Left ventricle myocardium superior (tissue), 1 donor: ENCODE results near the gene TEX44. TPM values are rescaled to one million over a fixed set of nuclear protein-coding genes. Genes with fewer than 3 reads are reported as not detected.

Source experiments
- ATAC-seq: fragments of 200-7000 bp; cut with Tn5 transposase; one replicate; pipeline ENCODE4 v1.9.1; 2020; ENCODE audit warnings: mild to moderate bottlenecking, moderate library complexity
- DNase-seq: peaks from one replicate; pipeline ENCODE4 v3.0.0-alpha.2; 2020
- intact Hi-C: fragments of 100-400 bp; cut with micrococcal nuclease; formaldehyde crosslinking; loops from one replicate; pipeline ENCODE4 v1.11.0; 2022
- total RNA-seq: library from RNA; stranded (reverse); fragmentation: NEBNext Ultra II Directional; extraction: Animal tissue kit (Norgen Biotek cat#: 25700); gene quantifications from one replicate; pipeline ENCODE4 v1.2.1, GENCODE V29; 2021
- donor health status: DM: no; HTN: yes; CAD: no; lungs with severe emphysema.

The TEX44 gene
- total RNA-seq, 1 donor from 2014 or later = not detected

DNA sequence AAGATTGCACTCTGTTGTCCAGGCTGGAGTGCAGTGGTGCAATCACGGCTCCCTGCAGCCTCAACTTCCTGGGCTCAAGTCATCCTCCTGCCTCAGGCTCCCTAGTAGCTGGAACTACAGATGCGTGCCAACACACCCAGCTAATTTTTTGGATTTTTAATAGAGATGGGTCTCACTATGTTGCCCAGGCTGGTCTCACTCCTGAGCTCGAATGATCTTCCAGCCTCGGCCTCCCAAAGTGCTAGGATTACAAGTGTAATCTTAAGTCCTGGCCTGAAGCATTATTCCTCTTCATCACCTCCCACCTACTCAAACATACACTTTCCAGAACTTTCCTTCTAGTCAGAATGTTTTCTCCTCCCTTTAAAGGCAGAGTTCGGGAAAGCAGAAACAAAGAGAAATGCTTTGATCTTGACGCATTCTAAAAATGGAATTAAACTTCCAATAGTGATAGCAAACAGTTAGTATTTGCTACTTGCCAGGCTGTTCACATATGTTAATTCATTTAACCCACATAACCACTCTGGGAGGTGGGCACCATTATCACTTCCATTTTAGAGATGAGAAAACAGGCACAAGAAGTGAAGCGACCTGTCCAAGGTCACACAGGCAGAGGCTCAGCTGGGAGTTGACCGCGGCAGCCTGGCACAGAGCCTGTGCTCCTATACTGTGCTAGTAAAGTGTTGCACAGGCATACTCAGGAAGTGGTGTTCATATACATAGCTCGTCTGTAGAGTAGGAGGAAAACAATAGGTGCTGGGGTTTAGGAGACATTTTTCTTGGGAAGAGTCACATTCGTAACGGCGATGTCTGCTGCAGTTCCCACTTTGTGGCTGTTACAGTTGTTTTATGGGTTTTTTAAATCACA lies 24.6 kb downstream of the TEX44 start:
- intact Hi-C loops = no loop called here
- peak; percentile 28 for DNase-seq
- ATAC-seq = no peak

DNA sequence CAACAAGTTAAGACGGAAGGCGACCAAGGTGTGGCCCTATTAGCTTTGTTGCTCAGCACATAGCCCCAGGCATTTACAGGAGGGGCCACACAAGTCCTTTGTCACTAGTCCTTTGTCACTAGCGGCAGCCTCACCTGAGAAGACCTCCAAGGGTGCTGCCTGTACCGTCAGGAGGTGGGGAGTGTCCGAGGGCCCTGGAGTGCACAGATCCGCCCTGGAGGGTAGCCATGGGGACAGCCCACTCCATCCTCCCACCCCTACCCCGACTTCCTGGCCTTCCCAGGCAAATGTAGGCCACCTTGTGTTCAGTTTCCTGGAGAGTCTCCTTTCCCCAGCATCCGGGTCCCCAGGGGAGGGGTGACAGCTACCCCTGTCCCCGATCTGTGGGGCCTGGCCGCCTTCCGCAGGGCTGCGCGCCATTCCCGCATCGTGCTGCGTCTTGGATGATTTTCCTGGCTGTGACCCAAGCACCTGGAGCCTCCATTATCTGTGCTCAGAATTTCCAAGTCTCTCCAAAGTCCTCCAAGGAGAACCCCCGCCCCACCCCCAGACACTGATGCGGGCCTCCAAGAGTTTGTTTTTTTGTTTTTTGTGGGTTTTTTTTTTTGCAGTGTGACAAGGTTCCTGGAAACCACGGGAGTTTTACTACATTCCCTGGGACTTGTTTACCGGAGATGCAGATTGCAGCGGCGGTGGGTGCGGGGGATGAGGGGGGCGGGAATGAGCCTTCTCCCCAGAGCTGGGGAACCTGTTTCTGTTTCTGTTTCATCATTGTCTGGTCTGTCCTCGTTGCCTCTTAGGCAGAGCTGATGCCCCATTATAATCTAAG lies 28.6 kb downstream of the TEX44 start:
- ATAC-seq = peak; percentile 63
- DNase-seq = peak; percentile 62
- intact Hi-C loops = no loop called here

DNA sequence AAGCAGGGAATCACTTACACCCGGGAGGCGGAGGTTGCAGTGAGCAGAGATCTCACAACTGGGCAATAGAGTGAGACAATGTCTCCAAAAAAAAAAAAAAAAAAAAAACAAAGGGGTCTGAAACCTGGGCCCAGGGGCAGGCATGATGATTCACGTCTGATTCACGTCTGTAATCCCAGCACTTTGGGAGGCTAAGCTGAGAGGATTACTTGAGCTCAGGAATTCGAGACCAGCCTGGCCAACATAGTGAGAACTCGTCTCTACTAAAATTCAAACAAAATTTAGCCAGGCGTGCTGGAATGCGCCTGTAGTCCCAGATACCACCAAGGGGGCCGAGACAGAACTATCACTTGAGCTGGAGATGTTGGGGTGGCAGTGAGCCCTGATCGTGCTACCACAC lies 30.3 kb downstream of the TEX44 start:
- ATAC-seq (no peak), DNase-seq (no peak)
- intact Hi-C loops = no loop called here

DNA sequence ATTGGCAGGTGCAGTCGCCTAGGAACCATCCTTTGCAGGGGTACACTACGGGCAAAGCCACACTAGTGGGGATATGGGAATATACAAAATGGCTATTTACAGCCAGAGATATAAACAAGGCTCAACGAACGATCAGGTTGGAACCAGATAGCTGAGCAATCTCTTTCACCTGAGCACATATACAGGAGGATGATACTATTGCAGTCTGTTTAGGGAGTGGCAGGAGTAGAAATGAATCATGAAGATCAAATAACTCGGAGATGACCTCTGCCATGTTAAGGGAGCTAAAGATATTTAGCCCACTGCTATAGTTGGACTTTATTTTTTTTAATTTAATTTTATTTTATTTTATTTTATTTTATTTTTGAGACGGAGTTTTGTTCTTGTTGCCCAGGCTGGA lies 33.8 kb downstream of the TEX44 start:
- intact Hi-C loops = no loop called here
- no peak for DNase-seq
- no peak for ATAC-seq

DNA sequence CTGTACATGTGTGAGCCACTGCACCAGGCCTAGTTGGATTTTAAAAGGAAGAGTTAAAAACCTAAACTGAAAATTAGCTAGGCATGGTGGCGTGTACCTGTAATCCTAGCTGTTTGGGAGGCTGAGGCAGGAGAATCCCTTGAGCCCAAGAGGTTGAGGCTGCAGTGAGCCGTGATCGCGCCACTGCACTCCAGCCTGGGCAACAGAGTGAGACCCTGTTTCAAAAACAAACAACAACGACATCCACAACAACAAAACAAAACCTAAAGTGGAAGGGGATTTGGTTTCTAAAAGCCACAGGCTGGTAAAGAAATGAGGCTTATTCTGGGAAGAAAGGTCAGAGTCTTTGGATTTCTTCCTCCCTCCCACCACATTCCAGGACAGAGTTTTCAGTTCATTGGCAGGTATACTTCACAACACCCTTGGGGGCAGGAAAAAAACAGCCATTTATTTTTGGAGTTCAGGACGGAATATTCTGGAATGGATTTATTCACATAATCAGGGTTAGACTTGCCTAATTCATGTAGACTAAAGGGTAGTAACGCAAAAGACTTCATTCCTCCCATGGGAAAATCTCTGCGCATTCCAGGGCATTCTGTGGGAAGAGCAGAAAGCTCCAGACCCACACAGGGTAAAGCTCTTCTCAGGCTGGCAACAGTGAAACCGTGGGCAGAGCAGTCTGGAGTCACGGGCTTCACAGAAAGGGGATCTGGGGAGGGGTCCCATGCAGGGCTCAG lies 34.9 kb downstream of the TEX44 start:
- intact Hi-C loops = no loop called here
- no peak for DNase-seq
- ATAC-seq = peak; percentile 22

DNA sequence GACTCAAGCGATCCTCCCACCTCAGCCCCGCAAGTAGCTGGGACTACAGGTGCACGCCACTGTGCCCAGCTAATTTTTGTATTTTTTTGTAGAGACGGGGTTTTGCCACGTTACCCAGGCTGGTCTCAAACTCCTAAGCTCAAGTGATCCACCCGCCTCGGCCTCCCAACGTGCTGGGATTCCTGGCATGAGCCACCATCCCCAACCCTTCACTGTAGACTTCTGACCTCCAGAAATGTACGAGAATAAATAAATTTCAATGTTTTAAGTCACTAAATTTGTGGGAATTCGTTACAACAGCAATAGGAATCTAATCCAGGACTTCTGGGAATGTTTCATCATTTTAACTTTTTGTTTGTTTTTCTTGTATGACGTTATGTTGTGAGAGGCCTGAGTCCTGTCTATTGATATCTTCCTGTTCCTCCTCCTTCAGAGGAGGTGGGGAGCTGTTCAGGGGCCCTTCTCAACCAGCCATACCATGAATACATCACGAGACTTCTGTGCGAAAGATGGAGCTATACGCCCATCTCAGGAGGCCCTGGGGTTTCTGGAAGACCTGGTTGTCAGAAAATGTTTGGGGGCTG lies 40.0 kb downstream of the TEX44 start:
- DNase-seq = no peak
- intact Hi-C loops = no loop called here
- ATAC-seq = no peak

DNA sequence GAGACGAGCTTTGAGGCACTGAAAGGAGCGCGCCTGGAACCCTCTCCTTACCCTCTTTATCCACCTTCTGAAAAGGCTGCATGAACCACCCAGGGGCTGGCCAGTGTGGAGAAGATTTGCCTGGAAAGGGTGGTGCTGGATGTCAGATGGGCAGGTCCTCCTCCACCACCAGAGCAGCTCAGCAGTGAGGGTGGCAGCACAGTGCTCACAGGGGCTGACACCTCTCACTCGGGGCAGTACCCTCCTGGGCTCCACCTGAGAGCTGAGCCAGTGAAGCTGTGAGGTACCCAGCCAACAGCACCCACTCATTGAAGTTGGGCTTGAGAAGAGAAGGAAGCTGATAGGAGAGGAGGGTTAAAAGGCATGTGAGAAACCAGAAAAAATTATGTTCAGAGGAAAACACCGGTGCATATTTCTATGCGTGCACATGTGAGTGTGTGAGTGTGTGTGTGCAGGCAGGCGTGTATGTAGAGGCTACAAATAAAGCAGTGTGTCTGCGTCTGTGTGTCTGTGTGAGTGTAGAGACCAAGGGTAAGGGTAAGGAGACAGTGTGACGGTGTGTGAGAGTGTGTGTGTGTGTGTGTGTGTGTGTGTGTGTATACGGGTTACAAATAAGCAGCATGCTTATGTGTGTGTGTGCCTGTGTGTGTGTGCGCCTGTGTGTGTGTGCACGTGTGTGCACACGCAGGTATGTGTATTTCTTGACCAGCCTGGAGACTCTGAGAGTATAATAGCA lies 40.7 kb downstream of the TEX44 start:
- ATAC-seq = no peak
- intact Hi-C loops = no loop called here
- DNase-seq = no peak

DNA sequence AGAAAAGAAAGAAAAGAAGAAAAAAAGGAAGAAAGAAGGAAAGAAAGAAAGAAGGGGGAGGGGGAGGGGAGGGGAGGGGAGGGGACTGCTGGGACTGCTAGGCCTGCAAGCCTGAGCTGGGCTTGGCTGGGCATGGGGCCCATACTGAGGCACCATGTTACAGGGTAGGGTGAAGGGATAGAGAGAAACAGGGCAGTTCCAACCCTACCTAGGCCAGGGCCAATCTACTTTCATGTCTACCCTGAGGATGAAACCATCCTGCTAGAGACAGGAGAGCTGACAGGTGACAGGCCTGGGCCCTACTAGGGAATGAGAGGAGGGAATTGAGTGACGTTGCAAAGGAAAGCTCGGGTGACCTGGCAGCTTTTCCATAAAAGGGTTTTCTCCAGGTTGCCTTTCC lies 41.7 kb downstream of the TEX44 start:
- DNase-seq (no peak), ATAC-seq (no peak)
- intact Hi-C loops = no loop called here

DNA sequence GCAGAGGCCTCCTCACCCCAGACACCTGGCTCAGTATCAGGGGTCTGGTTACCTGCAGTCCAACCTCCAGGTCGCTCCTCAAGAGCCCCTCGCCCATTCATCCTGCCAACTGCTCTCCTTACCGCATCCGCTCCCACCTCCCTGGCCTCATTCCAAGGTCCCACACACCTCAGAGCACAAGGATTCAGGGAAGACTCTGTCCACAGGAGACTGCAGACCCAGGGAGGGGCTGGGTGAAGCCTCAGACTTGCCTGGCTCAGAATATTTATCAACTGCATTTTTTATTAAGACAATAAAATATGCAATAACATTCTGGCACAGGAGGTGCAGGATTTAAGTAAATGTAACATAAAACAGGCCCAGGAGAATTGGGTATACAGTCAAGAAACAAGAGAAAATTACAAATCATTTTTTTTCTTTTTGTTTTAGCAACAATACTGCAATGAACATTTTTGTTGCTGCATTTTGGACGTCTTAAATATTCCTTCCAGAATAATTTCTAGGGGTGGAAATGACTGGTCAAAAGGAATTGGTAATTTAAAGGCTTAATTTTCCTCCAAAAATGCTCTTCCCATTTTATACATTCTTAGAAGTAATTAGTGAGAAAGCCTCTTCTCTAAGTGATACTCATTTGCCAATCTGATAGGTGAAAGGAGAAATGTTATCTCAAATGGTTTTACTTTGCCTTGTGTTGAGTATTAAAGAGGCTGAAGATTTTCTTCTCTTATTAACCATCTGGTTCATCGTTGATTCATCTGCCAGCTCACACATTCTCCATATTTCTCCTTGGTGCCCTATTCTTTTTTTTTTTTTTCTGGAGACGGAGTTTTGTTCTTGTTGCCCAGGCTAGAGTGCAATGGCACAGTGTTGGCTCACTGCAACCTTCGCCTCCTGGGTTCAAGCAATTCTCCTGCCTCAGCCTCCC lies 42.5 kb downstream of the TEX44 start:
- ATAC-seq = no peak
- DNase-seq = no peak
- intact Hi-C loops = no loop called here

DNA sequence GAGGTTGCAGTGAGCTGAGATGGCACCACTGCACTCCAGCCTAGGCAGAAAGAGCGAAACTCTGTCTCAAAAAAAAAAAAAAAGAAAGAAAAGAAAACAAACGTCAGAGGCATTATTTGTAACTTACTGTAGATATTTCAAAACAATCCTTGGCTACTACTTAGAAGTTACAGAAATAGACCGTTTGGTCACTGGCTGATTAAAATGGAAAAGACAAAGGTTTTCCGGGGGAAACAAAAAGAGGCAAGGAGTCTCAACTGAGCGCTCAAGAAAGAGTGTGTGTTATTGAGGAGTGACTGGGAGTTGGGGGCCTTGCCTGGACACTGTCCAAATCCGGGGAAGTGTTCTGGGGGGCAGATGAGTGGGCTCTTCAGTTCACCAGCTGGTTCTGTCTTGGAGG lies 47.6 kb downstream of the TEX44 start:
- DNase-seq = no peak
- intact Hi-C loops = no loop called here
- ATAC-seq = no peak

DNA sequence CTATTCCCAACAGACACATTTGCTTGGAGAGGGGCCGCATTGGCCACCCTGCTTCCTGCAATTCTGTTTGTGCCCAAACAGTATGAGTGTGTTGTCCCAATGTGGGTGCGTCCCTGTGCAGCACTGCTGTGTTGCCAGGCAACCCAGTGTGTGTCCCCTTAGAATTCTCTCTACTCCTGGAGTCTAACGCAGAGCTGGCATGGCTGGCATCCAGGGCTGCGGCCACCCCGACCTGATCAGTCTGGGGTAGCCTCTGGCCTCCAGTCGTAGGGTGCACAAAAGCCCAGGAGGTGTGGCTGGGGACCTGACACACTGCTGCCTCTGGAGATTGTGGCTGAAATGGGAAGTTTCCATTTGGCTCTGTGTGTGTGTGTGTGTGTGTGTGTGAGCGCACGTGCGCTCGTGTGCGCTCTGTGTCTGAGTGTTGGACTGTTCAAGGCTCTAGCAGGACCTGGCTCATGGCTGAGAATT lies 48.0 kb downstream of the TEX44 start:
- intact Hi-C loops = no loop called here
- ATAC-seq = peak; percentile 23
- peak; percentile 67 for DNase-seq

DNA sequence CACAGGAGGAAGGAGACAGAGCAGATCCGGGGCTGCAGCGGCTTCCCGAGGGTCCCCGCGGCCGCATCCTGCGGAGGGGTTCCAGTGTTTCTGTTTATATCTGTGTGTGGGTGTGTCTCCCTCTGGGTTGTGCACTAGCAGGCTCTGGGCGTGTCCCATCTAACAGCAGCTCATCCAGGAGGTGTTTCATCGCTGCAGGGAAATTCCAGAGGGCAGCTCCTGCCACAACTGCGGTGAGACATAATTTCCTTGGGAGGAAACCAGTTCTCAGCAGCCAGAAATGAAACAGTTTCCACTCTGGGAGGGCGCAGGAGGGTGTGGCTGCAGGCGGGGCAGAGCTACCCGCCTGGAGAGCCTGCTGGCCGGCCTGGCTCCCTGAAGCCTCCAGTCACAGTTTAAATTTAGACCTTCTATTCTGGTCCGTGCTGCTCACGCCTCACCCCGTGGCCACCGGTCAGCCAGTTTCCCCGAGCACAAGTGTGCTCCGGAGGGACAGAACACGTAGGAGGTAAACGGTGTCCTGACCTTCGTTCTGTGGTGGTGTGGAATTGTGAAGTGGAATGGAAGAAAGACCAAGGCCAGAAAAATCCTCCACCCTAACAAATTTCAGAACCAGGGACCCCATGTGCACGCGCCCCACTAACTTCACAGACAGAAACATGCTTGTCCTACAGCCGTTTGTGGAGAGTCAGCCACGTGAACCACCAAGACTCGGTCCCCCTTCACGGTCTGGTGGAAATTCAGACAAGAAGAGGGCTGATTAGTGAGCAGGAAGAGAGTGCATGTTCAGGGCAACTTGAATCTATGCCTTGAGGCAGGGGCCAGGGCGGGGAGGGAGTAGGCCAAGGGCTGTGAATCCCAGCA lies 50.2 kb downstream of the TEX44 start:
- ATAC-seq = peak; percentile 92
- intact Hi-C loops = no loop called here
- peak; percentile 89 for DNase-seq

DNA sequence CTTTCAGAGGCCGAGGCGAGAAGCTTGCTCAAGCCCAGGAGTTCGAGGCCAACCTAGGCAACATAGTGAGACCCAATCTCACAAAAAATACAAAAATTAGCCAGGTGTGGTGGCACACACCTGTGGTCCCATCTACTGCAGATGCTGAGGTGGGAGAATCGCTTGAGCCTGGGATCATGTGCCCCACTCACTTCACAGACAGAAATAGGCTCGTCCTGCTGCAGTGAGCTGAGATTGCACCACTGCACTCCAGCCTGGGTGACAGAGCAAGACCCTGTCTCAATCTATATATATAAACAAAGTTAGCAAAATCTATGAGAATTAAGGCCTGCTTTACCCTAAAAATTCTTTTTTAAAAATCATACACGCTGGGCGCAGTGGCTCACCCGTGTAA lies 50.8 kb downstream of the TEX44 start:
- ATAC-seq (peak; percentile 32), DNase-seq (no peak)
- intact Hi-C loops = no loop called here
